OCI-LY3 (cell line): ENCODE results near the gene ANK2.

Source experiments
- EZH2phosphoT487 ChIP-seq: fragments of 200-600 bp; shearing (Covaris generic); IDR thresholded peaks from 2 replicates; pipeline ENCODE4 v1.6.1; 2018; ENCODE audit warnings: antibody characterized with exemption, mixed run types, low read depth
- TF ChIP-seq, protein P1 (sequence below): fragments of 200-600, 300-600 bp; sonication (generic); IDR thresholded peaks from 2 replicates; pipeline ENCODE4 v1.5.1; 2014; ENCODE audit warnings: antibody characterized with exemption, low read length, low read depth

DNA sequence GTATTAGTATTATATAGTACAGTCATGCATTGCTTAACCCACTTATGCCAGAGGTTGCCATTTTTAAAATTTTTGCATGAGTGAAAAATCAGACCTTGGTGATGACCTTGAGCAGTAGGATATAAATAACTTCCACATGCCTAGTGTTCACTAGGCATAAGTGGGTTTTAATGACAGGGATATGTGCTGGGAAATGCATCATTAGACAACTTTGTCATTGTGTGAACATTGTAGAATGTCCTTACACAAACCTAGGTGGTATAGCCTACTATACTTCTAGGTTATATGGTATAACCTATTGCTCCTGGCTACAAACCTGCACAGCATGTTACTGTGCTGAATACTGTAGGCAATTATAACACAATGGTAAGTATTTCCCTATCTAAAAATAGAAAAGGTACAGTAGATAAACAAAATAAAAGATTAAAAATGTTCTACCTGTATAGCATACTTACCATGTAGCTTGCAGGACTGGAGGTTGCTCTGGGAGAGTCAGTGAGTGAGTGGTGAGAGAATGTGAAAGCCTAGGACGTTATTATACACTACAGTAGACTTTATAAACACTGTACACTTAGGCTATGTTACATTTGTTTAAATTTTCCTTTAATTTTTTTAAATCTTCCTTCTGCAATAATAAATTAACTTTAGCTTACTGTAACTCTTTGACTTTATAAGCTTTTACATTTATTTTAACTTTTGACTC lies 326.7 kb downstream of the ANK2 start:
- TF ChIP-seq, protein P1, sequence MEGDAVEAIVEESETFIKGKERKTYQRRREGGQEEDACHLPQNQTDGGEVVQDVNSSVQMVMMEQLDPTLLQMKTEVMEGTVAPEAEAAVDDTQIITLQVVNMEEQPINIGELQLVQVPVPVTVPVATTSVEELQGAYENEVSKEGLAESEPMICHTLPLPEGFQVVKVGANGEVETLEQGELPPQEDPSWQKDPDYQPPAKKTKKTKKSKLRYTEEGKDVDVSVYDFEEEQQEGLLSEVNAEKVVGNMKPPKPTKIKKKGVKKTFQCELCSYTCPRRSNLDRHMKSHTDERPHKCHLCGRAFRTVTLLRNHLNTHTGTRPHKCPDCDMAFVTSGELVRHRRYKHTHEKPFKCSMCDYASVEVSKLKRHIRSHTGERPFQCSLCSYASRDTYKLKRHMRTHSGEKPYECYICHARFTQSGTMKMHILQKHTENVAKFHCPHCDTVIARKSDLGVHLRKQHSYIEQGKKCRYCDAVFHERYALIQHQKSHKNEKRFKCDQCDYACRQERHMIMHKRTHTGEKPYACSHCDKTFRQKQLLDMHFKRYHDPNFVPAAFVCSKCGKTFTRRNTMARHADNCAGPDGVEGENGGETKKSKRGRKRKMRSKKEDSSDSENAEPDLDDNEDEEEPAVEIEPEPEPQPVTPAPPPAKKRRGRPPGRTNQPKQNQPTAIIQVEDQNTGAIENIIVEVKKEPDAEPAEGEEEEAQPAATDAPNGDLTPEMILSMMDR, result no peak
- TF ChIP-seq EZH2phosphoT487, result no peak
